ENCODE results near the gene CALD1. TPM values are rescaled to one million over a fixed set of nuclear protein-coding genes. Genes with fewer than 3 reads are reported as not detected.

Gene CALD1
- total RNA-seq, 1 experiment from 2014 or later = 147 TPM

DNA sequence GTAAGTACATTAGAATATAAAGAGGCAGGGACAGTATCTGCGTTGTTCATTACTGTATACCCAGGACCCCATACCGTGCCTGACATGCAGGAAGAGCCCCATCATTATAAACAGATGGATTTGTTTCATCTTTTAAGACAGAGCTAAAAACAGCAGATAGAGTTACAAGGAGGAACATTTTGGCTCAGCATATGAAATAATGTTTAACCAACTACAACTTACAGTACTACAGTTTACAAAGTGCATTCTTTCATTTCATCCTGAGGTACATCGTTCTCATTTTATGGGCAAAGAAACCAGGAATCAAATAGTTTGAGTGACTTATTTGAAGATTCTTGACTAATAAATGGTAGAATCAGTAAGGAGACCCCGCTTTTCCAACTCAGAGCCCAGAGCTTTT lies 168.8 kb downstream of the CALD1 start:
- no peak overlapping the region for H3K4me3 Mint-ChIP-seq
- POLR2A ChIA-PET = no interaction called here
- CTCF ChIA-PET = interaction anchor here (0.7 kb wide), 1 partner anchor 223 kb away, joined by 3 read pairs; no protein-coding TSS in a partner anchor
- no peak overlapping the region for H3K27ac Mint-ChIP-seq
- DNase-seq (ENCODE audit: low spot score) (no peak), ATAC-seq (no peak)
- H3K9me3 Mint-ChIP-seq = no peaks in the 10 kb centered on the region
- H3K36me3 Mint-ChIP-seq = peaks cover 33% of the 10 kb centered on the region
- TF ChIP-seq, protein P1, sequence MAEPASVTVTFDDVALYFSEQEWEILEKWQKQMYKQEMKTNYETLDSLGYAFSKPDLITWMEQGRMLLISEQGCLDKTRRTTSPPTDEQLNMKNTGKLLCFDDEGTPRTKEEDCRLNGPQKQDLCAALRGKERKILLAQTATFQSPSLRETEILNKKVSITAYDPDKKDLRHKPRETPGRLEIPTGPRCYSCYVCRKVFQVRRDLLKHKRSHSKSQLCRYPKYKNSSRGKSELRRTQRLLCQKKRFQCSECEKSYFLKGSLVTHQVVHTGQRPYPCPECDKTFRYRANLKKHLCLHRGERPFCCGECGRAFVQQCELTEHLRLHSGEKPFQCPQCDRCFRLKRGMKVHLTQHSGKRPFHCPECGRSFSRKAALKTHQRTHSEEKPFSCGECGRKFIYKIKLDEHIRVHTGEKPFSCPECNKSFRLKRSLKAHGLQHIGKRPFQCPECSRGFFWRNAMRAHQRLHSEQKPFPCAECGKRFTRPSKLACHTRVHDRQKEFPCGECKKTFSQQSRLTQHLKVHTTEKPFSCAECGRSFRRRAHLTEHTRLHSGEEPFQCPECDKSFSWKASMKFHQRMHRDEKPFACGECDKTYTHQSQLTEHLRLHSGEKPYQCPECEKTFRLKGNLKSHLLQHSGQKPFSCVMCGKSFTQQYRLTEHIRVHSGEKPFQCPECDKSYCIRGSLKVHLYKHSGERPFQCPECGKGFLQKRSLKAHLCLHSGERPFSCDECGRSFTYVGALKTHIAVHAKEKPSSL (CRISPR knock-in tag; conservative IDR thresholded peaks at IDR 0.05) = no peak
- TF ChIP-seq ZBTB21 (CRISPR knock-in tag; IDR thresholded peaks at IDR 0.05; ENCODE audit: borderline replicate concordance) (no peak), KAT7 (CRISPR knock-in tag; IDR thresholded peaks at IDR 0.05; ENCODE audit: borderline replicate concordance) (no peak), PRRX2 (CRISPR knock-in tag; IDR thresholded peaks at IDR 0.05) (no peak), ZNF416 (CRISPR knock-in tag; IDR thresholded peaks at IDR 0.05) (no peak), ATF1 (CRISPR knock-in tag; IDR thresholded peaks at IDR 0.05) (no peak), GABPB1 (CRISPR knock-in tag; IDR thresholded peaks at IDR 0.05) (no peak), HMGA2 (CRISPR knock-in tag; IDR thresholded peaks at IDR 0.05) (no peak)
- TF ChIP-seq, protein P2, sequence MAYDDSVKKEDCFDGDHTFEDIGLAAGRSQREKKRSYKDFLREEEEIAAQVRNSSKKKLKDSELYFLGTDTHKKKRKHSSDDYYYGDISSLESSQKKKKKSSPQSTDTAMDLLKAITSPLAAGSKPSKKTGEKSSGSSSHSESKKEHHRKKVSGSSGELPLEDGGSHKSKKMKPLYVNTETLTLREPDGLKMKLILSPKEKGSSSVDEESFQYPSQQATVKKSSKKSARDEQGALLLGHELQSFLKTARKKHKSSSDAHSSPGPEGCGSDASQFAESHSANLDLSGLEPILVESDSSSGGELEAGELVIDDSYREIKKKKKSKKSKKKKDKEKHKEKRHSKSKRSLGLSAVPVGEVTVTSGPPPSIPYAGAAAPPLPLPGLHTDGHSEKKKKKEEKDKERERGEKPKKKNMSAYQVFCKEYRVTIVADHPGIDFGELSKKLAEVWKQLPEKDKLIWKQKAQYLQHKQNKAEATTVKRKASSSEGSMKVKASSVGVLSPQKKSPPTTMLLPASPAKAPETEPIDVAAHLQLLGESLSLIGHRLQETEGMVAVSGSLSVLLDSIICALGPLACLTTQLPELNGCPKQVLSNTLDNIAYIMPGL (CRISPR knock-in tag; IDR thresholded peaks at IDR 0.05) = no peak
- TF ChIP-seq, protein P3, sequence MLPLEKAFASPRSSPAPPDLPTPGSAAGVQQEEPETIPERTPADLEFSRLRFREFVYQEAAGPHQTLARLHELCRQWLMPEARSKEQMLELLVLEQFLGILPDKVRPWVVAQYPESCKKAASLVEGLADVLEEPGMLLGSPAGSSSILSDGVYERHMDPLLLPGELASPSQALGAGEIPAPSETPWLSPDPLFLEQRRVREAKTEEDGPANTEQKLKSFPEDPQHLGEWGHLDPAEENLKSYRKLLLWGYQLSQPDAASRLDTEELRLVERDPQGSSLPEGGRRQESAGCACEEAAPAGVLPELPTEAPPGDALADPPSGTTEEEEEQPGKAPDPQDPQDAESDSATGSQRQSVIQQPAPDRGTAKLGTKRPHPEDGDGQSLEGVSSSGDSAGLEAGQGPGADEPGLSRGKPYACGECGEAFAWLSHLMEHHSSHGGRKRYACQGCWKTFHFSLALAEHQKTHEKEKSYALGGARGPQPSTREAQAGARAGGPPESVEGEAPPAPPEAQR (CRISPR knock-in tag; IDR thresholded peaks at IDR 0.05) = no peak
- TF ChIP-seq, protein P4, sequence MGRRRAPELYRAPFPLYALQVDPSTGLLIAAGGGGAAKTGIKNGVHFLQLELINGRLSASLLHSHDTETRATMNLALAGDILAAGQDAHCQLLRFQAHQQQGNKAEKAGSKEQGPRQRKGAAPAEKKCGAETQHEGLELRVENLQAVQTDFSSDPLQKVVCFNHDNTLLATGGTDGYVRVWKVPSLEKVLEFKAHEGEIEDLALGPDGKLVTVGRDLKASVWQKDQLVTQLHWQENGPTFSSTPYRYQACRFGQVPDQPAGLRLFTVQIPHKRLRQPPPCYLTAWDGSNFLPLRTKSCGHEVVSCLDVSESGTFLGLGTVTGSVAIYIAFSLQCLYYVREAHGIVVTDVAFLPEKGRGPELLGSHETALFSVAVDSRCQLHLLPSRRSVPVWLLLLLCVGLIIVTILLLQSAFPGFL (CRISPR knock-in tag; IDR thresholded peaks at IDR 0.05; ENCODE audit: borderline replicate concordance) = no peak
- TF ChIP-seq, protein P5, sequence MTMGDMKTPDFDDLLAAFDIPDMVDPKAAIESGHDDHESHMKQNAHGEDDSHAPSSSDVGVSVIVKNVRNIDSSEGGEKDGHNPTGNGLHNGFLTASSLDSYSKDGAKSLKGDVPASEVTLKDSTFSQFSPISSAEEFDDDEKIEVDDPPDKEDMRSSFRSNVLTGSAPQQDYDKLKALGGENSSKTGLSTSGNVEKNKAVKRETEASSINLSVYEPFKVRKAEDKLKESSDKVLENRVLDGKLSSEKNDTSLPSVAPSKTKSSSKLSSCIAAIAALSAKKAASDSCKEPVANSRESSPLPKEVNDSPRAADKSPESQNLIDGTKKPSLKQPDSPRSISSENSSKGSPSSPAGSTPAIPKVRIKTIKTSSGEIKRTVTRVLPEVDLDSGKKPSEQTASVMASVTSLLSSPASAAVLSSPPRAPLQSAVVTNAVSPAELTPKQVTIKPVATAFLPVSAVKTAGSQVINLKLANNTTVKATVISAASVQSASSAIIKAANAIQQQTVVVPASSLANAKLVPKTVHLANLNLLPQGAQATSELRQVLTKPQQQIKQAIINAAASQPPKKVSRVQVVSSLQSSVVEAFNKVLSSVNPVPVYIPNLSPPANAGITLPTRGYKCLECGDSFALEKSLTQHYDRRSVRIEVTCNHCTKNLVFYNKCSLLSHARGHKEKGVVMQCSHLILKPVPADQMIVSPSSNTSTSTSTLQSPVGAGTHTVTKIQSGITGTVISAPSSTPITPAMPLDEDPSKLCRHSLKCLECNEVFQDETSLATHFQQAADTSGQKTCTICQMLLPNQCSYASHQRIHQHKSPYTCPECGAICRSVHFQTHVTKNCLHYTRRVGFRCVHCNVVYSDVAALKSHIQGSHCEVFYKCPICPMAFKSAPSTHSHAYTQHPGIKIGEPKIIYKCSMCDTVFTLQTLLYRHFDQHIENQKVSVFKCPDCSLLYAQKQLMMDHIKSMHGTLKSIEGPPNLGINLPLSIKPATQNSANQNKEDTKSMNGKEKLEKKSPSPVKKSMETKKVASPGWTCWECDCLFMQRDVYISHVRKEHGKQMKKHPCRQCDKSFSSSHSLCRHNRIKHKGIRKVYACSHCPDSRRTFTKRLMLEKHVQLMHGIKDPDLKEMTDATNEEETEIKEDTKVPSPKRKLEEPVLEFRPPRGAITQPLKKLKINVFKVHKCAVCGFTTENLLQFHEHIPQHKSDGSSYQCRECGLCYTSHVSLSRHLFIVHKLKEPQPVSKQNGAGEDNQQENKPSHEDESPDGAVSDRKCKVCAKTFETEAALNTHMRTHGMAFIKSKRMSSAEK (CRISPR knock-in tag; IDR thresholded peaks at IDR 0.05; ENCODE audit: borderline replicate concordance) = no peak
- TF ChIP-seq, protein P6, sequence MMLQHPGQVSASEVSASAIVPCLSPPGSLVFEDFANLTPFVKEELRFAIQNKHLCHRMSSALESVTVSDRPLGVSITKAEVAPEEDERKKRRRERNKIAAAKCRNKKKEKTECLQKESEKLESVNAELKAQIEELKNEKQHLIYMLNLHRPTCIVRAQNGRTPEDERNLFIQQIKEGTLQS (CRISPR knock-in tag; conservative IDR thresholded peaks at IDR 0.05) = no peak
- TF ChIP-seq, protein P7, sequence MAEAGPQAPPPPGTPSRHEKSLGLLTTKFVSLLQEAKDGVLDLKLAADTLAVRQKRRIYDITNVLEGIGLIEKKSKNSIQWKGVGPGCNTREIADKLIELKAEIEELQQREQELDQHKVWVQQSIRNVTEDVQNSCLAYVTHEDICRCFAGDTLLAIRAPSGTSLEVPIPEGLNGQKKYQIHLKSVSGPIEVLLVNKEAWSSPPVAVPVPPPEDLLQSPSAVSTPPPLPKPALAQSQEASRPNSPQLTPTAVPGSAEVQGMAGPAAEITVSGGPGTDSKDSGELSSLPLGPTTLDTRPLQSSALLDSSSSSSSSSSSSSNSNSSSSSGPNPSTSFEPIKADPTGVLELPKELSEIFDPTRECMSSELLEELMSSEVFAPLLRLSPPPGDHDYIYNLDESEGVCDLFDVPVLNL (CRISPR knock-in tag; IDR thresholded peaks at IDR 0.05; ENCODE audit: borderline replicate concordance, low read depth) = no peak
- TF ChIP-seq, protein P8, sequence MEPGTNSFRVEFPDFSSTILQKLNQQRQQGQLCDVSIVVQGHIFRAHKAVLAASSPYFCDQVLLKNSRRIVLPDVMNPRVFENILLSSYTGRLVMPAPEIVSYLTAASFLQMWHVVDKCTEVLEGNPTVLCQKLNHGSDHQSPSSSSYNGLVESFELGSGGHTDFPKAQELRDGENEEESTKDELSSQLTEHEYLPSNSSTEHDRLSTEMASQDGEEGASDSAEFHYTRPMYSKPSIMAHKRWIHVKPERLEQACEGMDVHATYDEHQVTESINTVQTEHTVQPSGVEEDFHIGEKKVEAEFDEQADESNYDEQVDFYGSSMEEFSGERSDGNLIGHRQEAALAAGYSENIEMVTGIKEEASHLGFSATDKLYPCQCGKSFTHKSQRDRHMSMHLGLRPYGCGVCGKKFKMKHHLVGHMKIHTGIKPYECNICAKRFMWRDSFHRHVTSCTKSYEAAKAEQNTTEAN (CRISPR knock-in tag; IDR thresholded peaks at IDR 0.05) = no peak
- no peaks in the 10 kb centered on the region for H3K27me3 Mint-ChIP-seq (ENCODE audit: low read depth)
- no peaks in the 10 kb centered on the region for H3K4me1 Mint-ChIP-seq

Data from WTC11 (cell line).